Lower lobe of right lung (tissue), 2 donors: Measurements from ENCODE around the gene SERGEF. TPM values are rescaled to one million over a fixed set of nuclear protein-coding genes. Genes with fewer than 3 reads are reported as not detected.

Source experiments
- ATAC-seq, 2 donors: fragments of 200-7000 bp; cut with Tn5 transposase; one replicate each; pipeline ENCODE4 v1.9.1; 2020 to 2022; ENCODE audit warnings: mild to moderate bottlenecking in 2 of 2, moderate library complexity in 2 of 2
- DNase-seq: peaks from one replicate; pipeline ENCODE4 v3.0.0-alpha.2; 2020
- H3K27ac ChIP-seq: fragments of 200-600 bp; one replicate; pipeline ENCODE4 v1.8.0; 2022
- H3K27me3 ChIP-seq: fragments of 200-600 bp; one replicate; pipeline ENCODE4 v1.8.0; 2022; ENCODE audit warnings: low read depth
- H3K36me3 ChIP-seq: fragments of 200-600 bp; one replicate; pipeline ENCODE4 v1.8.0; 2022; ENCODE audit warnings: mild to moderate bottlenecking
- H3K4me1 ChIP-seq: fragments of 200-600 bp; one replicate; pipeline ENCODE4 v1.8.0; 2022
- H3K4me3 ChIP-seq: fragments of 200-600 bp; one replicate; pipeline ENCODE4 v1.8.0; 2022; ENCODE audit warnings: mild to moderate bottlenecking
- H3K9me3 ChIP-seq: fragments of 200-600 bp; one replicate; pipeline ENCODE4 v1.8.0; 2022
- intact Hi-C: fragments of 100-400 bp; cut with DNase I; formaldehyde crosslinking; loops from one replicate; pipeline ENCODE4 v1.11.0; 2022
- total RNA-seq: library from RNA; stranded (reverse); fragmentation: NEBNext Ultra II Directional; extraction: Animal tissue kit (Norgen Biotek cat#: 25700); gene quantifications from one replicate; pipeline ENCODE4 v1.2.1, GENCODE V29; 2021
- TF ChIP-seq, protein P1 (sequence below): fragments of 200-600 bp; IDR thresholded peaks from one replicate; pipeline ENCODE4 v1.8.0; 2022; ENCODE audit warnings: antibody characterized with exemption, mild to moderate bottlenecking
- donor health status: DM: no; HTN: yes; CAD: no; lungs with severe emphysema.

SERGEF gene
- total RNA-seq, 1 donor from 2014 or later, result 28.4 TPM

DNA sequence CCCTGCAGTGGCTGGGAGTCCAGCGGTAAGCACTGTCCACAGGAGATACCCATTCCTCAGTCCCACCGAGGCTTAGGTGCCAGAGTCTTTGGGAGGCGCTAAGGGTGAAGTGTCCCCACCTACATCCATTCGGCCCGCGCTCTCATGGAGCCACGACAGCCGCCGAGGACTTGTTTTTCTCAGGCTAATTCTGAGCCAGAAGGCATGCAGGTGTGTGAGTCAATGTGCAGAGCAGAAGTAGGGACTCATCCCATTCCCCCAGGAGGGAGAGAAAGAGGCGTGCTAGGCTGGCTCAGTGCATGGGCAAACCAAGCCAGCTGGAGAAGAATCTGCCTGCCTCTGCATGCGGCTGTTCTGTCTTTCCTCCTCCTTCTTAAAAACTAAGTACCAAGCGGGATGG, 231.6 kb downstream of the SERGEF start:
- H3K4me1 ChIP-seq, result no peaks in the 10 kb centered on the region
- H3K27me3 ChIP-seq, result no peaks in the 10 kb centered on the region
- no peak overlapping the region for H3K4me3 ChIP-seq
- no peak for DNase-seq
- intact Hi-C loops, result no loop called here
- TF ChIP-seq, protein P1, sequence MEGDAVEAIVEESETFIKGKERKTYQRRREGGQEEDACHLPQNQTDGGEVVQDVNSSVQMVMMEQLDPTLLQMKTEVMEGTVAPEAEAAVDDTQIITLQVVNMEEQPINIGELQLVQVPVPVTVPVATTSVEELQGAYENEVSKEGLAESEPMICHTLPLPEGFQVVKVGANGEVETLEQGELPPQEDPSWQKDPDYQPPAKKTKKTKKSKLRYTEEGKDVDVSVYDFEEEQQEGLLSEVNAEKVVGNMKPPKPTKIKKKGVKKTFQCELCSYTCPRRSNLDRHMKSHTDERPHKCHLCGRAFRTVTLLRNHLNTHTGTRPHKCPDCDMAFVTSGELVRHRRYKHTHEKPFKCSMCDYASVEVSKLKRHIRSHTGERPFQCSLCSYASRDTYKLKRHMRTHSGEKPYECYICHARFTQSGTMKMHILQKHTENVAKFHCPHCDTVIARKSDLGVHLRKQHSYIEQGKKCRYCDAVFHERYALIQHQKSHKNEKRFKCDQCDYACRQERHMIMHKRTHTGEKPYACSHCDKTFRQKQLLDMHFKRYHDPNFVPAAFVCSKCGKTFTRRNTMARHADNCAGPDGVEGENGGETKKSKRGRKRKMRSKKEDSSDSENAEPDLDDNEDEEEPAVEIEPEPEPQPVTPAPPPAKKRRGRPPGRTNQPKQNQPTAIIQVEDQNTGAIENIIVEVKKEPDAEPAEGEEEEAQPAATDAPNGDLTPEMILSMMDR, result no peak
- no peaks in the 10 kb centered on the region for H3K9me3 ChIP-seq
- H3K36me3 ChIP-seq, result no peaks in the 10 kb centered on the region
- ATAC-seq, result no peak
- H3K27ac ChIP-seq, result no peak overlapping the region

DNA sequence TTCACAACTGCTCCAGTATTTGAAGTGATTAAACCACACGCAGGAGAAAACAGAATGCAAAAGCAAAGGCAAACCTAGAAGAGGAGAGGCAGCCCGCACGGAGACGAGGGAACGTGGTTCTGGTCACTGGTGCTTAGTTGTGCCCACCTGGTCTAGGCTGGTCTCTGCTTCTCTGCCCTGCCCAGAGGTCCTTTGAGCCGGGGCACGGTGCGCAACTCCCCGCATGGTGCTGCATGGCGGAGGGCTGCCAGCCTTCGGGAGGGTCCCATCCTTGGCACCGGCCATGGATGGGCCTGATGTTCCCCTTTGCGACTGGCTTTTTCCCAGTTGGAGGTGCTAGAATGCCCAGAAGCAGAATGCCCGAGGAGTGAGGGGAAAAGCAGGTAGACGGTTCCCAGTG, 232.2 kb downstream of the SERGEF start:
- TF ChIP-seq, protein P1, result no peak
- Histone ChIP-seq H3K27ac (no peak overlapping the region), H3K4me3 (no peak overlapping the region), H3K36me3 (no peaks in the 10 kb centered on the region), H3K9me3 (no peaks in the 10 kb centered on the region), H3K4me1 (no peaks in the 10 kb centered on the region), H3K27me3 (no peaks in the 10 kb centered on the region)
- intact Hi-C loops, result no loop called here
- ATAC-seq (no peak), DNase-seq (no peak)

DNA sequence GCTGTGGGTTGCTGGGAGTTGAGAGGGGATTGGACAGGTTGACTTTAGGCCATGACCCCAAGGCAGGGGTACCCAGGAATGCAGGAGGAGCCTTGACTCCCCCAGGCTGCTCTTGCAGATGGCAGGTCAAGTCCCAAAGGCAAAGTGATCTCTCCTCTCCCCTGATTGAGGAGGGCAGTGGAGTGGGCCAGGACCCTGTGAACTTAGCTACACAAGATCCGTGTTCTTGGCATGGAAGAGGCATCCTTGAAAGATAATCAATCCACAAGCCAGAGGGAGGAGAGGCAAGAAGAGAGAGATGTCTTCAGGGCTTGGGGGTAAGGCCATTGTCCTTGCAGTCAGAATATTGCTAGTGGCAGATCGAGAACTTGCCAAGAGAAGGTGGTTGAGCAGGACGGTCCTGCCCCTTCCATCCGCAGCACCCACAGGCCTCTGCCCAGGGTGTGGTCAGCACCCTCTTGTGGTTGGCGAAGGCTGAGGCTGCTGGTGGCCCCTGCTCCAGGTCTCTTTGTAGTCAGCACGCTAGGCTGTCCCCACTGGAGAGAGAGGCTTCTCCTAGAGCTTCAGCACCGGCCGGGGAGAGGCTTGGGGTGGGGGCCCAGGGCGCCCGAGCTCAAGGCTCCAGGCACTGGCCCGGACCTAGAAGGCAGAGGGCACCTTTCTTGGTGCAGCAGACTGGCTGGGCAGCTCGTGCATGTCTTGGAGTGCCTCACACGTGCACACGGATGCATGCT, 232.8 kb downstream of the SERGEF start:
- no peak for DNase-seq
- Histone ChIP-seq H3K4me3 (no peak overlapping the region), H3K9me3 (no peaks in the 10 kb centered on the region), H3K36me3 (no peaks in the 10 kb centered on the region), H3K27ac (no peak overlapping the region), H3K4me1 (no peaks in the 10 kb centered on the region), H3K27me3 (no peaks in the 10 kb centered on the region)
- no peak for ATAC-seq
- TF ChIP-seq, protein P1, result no peak
- intact Hi-C loops, result no loop called here

DNA sequence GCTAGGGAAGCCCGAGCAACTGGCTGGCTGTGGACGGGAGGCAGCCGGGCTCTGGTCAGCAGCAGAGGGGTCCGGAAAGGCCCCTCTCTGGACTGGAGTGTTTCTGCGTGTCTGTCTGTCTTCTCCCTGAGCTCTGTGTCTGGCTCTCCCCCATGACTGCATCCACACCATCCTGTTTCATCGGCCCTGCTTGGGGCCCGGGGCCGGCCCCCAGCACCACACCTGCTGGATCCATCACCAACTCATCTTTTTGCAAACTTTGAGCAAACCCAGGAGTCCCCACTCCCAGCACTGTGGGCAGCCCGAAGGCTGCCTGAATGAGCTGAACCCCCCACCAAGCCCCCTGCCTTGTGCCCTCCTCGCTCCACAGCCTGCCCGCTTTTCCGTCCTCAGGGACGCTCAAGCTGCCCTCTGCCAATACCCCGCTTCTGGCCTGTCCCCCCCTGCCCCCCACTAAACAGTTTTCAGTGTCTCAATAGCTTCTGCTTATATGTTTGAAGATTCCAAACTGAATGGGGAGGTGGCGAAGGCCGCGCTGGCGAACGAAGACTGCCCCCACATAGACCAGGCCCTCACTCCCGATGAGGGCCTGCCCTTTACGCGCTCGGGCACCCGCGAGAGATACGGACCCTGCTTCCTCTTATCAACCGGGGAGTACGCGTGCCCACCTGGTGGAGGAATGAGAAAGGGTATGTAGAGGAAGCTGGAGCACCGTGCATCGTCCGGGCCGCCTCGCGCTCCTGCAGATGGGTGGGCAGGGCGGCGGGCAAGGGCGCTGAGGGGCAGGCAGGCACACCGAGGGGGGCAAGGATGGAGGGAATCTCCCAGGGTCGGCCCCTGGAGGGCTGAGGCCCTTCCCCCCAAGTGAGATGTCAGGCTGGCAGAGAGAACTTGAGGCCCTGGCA, 233.6 kb downstream of the SERGEF start:
- H3K36me3 ChIP-seq, result no peaks in the 10 kb centered on the region
- no peaks in the 10 kb centered on the region for H3K9me3 ChIP-seq
- DNase-seq, result no peak
- no peak for ATAC-seq
- intact Hi-C loops, result no loop called here
- TF ChIP-seq, protein P1, result no peak
- H3K4me1 ChIP-seq, result no peaks in the 10 kb centered on the region
- no peaks in the 10 kb centered on the region for H3K27me3 ChIP-seq
- H3K27ac ChIP-seq, result no peak overlapping the region
- no peak overlapping the region for H3K4me3 ChIP-seq

DNA sequence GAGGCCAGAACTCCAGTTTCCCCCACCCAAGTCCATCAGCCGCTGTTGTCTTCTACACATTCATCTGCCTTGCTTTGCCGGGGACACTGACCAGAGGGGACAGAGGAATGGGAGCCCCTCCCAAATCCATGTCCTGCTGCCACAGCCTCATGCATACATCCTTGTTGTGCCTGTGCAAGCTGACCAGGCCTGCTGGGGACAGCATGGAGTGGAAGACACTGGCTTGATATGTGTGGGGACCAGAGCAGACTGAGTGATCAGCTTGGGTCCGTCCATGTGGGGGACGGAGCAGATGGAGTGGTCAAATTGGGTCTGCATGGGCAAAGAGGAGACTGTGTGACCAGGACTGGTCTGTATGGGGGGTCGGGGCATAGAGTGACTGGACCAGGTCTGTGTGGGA, 234.5 kb downstream of the SERGEF start:
- Histone ChIP-seq H3K4me1 (no peaks in the 10 kb centered on the region), H3K27ac (no peak overlapping the region), H3K36me3 (no peaks in the 10 kb centered on the region), H3K27me3 (no peaks in the 10 kb centered on the region), H3K4me3 (no peak overlapping the region), H3K9me3 (no peaks in the 10 kb centered on the region)
- intact Hi-C loops, result no loop called here
- DNase-seq (no peak), ATAC-seq (no peak)
- TF ChIP-seq, protein P1, result no peak
